Measurements from ENCODE around the gene PLCB1. TPM values are rescaled to one million over a fixed set of nuclear protein-coding genes. Genes with fewer than 3 reads are reported as not detected.

Gene PLCB1
- total RNA-seq, 4 donors from 2014 or later = 13.5 to 110 (median 30.4) TPM

DNA sequence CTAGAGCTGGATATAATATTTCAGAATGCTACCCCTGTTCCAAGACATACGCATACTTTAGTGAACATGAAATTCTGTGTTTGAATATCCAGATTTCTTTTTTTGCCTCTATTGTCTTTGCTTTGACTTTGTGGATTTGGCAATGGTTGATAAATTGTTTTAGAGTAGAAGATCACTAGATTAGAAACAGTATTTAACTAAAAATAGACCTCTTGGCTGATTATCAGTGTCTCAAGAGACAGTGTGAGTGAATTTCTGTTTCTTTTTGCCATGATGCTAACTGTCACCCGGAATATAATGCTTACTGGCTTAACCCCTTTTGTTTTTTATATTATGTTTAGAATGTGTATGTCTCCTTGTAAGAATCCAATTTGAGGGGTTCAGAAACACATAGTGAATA lies 102.5 kb downstream of the PLCB1 start:
- H3K4me3 ChIP-seq = no peak overlapping the region
- no peaks in the 10 kb centered on the region for H3K4me1 ChIP-seq
- H3K36me3 ChIP-seq = no peaks in the 10 kb centered on the region
- TF ChIP-seq, protein P1, sequence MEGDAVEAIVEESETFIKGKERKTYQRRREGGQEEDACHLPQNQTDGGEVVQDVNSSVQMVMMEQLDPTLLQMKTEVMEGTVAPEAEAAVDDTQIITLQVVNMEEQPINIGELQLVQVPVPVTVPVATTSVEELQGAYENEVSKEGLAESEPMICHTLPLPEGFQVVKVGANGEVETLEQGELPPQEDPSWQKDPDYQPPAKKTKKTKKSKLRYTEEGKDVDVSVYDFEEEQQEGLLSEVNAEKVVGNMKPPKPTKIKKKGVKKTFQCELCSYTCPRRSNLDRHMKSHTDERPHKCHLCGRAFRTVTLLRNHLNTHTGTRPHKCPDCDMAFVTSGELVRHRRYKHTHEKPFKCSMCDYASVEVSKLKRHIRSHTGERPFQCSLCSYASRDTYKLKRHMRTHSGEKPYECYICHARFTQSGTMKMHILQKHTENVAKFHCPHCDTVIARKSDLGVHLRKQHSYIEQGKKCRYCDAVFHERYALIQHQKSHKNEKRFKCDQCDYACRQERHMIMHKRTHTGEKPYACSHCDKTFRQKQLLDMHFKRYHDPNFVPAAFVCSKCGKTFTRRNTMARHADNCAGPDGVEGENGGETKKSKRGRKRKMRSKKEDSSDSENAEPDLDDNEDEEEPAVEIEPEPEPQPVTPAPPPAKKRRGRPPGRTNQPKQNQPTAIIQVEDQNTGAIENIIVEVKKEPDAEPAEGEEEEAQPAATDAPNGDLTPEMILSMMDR (IDR thresholded peaks at IDR 0.05) = no peak
- no peak for DNase-seq
- H3K27ac ChIP-seq = no peak overlapping the region
- no peaks in the 10 kb centered on the region for H3K9me3 ChIP-seq
- H3K27me3 ChIP-seq = no peaks in the 10 kb centered on the region
- intact Hi-C loops (cut with DNase I; ENCODE audit: low total_unique reads) = no loop called here

DNA sequence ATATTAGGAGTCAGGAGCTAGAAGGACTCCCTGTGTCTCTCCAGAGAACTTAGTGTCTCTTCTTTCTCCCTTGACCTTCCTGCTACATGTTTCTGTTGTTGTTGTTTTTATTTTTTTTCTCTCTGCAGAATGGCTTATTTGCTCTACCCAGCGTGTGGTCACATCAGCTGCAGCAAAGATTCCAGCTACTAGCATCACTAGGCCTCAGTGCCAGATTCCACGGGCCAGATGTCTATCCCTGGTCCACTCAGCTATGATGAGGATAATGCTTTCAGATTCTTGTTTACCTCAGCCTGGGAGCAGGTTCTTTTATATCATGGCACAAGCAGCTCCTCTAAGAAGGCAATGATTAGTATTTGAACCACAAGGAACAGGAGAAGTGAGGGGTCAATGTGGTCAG lies 110.0 kb downstream of the PLCB1 start:
- Histone ChIP-seq H3K4me3 (no peak overlapping the region), H3K4me1 (peaks cover 0 to 4% of the 10 kb centered on the region in 2 donors), H3K36me3 (no peaks in the 10 kb centered on the region), H3K27me3 (no peaks in the 10 kb centered on the region), H3K27ac (no peak overlapping the region), H3K9me3 (no peaks in the 10 kb centered on the region)
- no peak for DNase-seq
- TF ChIP-seq POLR2A (IDR thresholded peaks at IDR 0.05) = no peak
- TF ChIP-seq, protein P1 (IDR thresholded peaks at IDR 0.05) = no peak
- intact Hi-C loops (cut with DNase I; ENCODE audit: low total_unique reads) = no loop called here

DNA sequence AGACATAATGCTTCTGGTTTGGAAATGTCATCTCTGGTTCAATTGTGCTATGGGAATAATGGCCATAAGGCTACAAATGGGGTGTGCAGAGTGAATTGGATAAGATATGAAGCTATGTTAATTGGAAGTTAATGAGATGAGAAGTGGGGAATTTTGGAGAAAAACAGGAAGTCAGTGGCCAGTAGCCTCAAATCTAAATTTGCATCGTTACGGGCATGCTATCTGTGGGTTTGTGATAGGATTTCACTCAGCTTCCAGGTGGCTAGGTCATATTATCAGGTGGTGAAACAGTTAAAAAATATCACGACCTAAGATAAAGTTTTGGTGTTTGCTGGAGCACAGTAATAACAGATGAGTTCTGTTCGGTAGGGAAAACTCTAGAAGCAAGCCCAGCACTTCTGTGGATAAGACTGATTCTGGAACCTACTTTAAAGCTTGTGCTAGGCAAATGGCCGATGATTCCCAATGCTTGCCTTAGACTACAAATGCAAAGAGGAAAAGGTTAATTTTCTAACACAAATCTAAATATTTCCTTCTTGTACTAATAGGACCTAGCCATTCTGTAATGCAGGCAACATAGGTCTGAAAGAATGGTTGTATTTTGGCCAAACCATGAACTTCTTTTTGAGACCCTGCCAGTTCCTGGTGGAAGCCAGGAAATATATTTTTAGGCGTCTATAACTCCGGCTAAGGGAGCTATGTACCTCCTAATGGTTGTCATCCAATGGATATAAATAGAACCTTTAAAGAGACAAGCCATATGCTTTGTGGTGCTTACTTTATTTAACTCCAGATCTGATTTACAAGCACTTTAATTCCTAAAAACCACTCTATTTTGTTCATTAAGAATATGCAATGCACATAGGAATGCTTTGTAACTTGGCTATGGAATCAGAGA lies 111.0 kb downstream of the PLCB1 start:
- intact Hi-C loops (cut with DNase I; ENCODE audit: low total_unique reads) = no loop called here
- H3K4me1 ChIP-seq = peaks cover 0 to 4% of the 10 kb centered on the region in 2 donors
- no peak for DNase-seq

DNA sequence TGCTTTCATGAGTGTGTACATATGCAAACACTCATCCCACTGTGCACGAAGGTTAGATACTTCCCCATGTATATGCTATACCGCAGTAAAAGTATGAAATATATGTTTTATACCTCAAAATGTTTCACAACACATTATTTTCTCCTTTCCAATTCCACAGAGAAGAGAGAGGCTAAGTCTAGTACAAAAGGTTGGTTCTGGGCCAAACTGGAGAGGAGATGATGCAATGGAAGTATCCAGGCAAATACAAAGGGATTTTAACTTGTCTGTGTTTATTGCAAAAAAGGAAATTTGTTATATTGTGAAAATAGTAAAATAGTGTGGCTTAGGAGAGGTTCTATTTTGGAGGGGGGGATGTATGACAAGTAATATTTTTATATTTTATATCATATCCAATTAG lies 112.6 kb downstream of the PLCB1 start:
- peaks cover 0 to 4% of the 10 kb centered on the region in 2 donors for H3K4me1 ChIP-seq
- TF ChIP-seq POLR2A (IDR thresholded peaks at IDR 0.05) = no peak
- TF ChIP-seq, protein P1 (IDR thresholded peaks at IDR 0.05) = no peak
- no peak overlapping the region for H3K4me3 ChIP-seq
- H3K27ac ChIP-seq = peak overlapping the region in 1 of 2 donors; percentile 25
- peak in 1 of 2 donors; percentile 50 for DNase-seq
- H3K36me3 ChIP-seq = no peaks in the 10 kb centered on the region
- H3K27me3 ChIP-seq = no peaks in the 10 kb centered on the region
- intact Hi-C loops (cut with DNase I; ENCODE audit: low total_unique reads) = no loop called here
- no peaks in the 10 kb centered on the region for H3K9me3 ChIP-seq

More for the DNA sequence above, 111.0 kb downstream of the PLCB1 start:
- H3K27ac ChIP-seq = peak overlapping the region in 1 of 2 donors; percentile 13
- TF ChIP-seq, protein P1 (IDR thresholded peaks at IDR 0.05) = no peak
- no peak for TF ChIP-seq POLR2A (IDR thresholded peaks at IDR 0.05)
- H3K36me3 ChIP-seq = no peaks in the 10 kb centered on the region
- H3K27me3 ChIP-seq = no peaks in the 10 kb centered on the region
- no peak overlapping the region for H3K4me3 ChIP-seq
- no peaks in the 10 kb centered on the region for H3K9me3 ChIP-seq

DNA sequence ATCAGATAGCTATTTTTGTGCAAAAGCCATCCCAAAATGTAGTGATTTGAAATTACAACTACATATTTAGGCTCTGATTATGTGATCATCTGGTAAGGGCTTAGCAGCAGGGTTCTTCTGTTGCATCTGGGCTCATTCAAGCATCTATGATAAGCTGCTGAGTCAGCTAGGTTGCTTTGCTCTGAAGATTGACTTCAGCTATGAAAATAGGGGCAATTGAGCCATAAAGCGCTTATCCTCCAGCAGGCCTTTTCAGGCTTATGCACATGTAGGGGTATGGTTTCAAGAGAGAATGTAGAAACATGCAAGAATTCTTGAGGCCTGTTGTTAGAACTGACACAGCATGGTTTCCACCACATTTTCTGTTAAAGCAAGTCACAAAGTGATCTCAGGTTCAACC lies 114.1 kb downstream of the PLCB1 start:
- no peak overlapping the region for H3K4me3 ChIP-seq
- intact Hi-C loops (cut with DNase I; ENCODE audit: low total_unique reads) = no loop called here
- TF ChIP-seq POLR2A (IDR thresholded peaks at IDR 0.05) = no peak
- H3K9me3 ChIP-seq = no peaks in the 10 kb centered on the region
- H3K27me3 ChIP-seq = no peaks in the 10 kb centered on the region
- H3K27ac ChIP-seq = no peak overlapping the region
- no peaks in the 10 kb centered on the region for H3K36me3 ChIP-seq
- no peak for DNase-seq
- H3K4me1 ChIP-seq = peaks cover 0 to 4% of the 10 kb centered on the region in 2 donors

Measured in uterus (tissue), 4 donors.